ENCODE data around the gene SUDS3.

The SUDS3 gene

DNA sequence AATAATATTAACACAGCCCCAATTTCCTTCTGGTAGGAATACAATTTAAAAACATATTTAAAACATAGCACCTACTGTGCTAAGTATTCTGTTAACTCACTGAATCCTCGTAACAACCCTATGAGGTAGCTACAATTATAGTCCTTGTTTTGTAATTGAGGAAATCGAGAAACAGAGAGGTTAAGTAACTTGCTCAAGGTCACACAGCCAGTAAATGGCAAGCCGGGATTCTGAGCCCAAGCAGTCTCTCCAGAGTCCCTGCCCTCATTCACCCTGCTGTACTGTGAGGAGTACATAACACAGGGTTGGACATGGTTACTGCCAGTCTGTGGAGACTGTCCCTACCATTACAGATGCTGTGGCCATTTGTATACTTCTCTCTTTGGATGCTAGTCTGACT is 44.3 kb downstream of the SUDS3 start:
- no peaks in the 10 kb centered on the region for H3K27me3 ChIP-seq (ENCODE audit: insufficient read depth, poor library complexity, severe bottlenecking)
- H3K4me3 ChIP-seq (replicated peaks; ENCODE audit: insufficient read depth, low read length): no peak overlapping the region
- no peak overlapping the region for H3K27ac ChIP-seq (replicated peaks)
- DNase-seq (ENCODE audit: low read depth in 1 of 2, low spot score in 1 of 2): no peak
- TF ChIP-seq, protein P1, sequence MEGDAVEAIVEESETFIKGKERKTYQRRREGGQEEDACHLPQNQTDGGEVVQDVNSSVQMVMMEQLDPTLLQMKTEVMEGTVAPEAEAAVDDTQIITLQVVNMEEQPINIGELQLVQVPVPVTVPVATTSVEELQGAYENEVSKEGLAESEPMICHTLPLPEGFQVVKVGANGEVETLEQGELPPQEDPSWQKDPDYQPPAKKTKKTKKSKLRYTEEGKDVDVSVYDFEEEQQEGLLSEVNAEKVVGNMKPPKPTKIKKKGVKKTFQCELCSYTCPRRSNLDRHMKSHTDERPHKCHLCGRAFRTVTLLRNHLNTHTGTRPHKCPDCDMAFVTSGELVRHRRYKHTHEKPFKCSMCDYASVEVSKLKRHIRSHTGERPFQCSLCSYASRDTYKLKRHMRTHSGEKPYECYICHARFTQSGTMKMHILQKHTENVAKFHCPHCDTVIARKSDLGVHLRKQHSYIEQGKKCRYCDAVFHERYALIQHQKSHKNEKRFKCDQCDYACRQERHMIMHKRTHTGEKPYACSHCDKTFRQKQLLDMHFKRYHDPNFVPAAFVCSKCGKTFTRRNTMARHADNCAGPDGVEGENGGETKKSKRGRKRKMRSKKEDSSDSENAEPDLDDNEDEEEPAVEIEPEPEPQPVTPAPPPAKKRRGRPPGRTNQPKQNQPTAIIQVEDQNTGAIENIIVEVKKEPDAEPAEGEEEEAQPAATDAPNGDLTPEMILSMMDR (IDR thresholded peaks at IDR 0.05; ENCODE audit: insufficient read depth, low read length): no peak
- TF ChIP-seq, protein P2, sequence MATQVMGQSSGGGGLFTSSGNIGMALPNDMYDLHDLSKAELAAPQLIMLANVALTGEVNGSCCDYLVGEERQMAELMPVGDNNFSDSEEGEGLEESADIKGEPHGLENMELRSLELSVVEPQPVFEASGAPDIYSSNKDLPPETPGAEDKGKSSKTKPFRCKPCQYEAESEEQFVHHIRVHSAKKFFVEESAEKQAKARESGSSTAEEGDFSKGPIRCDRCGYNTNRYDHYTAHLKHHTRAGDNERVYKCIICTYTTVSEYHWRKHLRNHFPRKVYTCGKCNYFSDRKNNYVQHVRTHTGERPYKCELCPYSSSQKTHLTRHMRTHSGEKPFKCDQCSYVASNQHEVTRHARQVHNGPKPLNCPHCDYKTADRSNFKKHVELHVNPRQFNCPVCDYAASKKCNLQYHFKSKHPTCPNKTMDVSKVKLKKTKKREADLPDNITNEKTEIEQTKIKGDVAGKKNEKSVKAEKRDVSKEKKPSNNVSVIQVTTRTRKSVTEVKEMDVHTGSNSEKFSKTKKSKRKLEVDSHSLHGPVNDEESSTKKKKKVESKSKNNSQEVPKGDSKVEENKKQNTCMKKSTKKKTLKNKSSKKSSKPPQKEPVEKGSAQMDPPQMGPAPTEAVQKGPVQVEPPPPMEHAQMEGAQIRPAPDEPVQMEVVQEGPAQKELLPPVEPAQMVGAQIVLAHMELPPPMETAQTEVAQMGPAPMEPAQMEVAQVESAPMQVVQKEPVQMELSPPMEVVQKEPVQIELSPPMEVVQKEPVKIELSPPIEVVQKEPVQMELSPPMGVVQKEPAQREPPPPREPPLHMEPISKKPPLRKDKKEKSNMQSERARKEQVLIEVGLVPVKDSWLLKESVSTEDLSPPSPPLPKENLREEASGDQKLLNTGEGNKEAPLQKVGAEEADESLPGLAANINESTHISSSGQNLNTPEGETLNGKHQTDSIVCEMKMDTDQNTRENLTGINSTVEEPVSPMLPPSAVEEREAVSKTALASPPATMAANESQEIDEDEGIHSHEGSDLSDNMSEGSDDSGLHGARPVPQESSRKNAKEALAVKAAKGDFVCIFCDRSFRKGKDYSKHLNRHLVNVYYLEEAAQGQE (IDR thresholded peaks at IDR 0.05; ENCODE audit: insufficient replicate concordance, low read depth): no peak
- TF ChIP-seq SPI1 (IDR thresholded peaks at IDR 0.05; ENCODE audit: borderline replicate concordance, low read depth): no peak
- TF ChIP-seq POLR2AphosphoS5 (IDR thresholded peaks at IDR 0.05; ENCODE audit: low read depth): no peak
- TF ChIP-seq GABPA (IDR thresholded peaks at IDR 0.05; ENCODE audit: low read depth): no peak

- TF ChIP-seq, protein P1 (IDR thresholded peaks at IDR 0.05; ENCODE audit: insufficient read depth, low read length): no peak
- TF ChIP-seq SPI1 (IDR thresholded peaks at IDR 0.05; ENCODE audit: borderline replicate concordance, low read depth) (no peak), GABPA (IDR thresholded peaks at IDR 0.05; ENCODE audit: low read depth) (no peak), POLR2AphosphoS5 (IDR thresholded peaks at IDR 0.05; ENCODE audit: low read depth) (no peak)
- TF ChIP-seq, protein P2 (IDR thresholded peaks at IDR 0.05; ENCODE audit: insufficient replicate concordance, low read depth): no peak
- H3K4me3 ChIP-seq (replicated peaks; ENCODE audit: insufficient read depth, low read length): no peak overlapping the region
- no peak for DNase-seq (ENCODE audit: low read depth in 1 of 2, low spot score in 1 of 2)
- no peak overlapping the region for H3K27ac ChIP-seq (replicated peaks)
- H3K27me3 ChIP-seq (ENCODE audit: insufficient read depth, poor library complexity, severe bottlenecking): no peaks in the 10 kb centered on the region
Measured at GRCh38 chr12:118424884-118425283, 48.5 kb downstream of the SUDS3 start.

GRCh38 chr12:118425364-118425763 is 49.0 kb downstream of the SUDS3 start:
- Histone ChIP-seq H3K27ac (replicated peaks) (no peak overlapping the region), H3K27me3 (ENCODE audit: insufficient read depth, poor library complexity, severe bottlenecking) (no peaks in the 10 kb centered on the region), H3K4me3 (replicated peaks; ENCODE audit: insufficient read depth, low read length) (no peak overlapping the region)
- TF ChIP-seq GABPA (IDR thresholded peaks at IDR 0.05; ENCODE audit: low read depth) (no peak), SPI1 (IDR thresholded peaks at IDR 0.05; ENCODE audit: borderline replicate concordance, low read depth) (no peak), POLR2AphosphoS5 (IDR thresholded peaks at IDR 0.05; ENCODE audit: low read depth) (no peak)
- TF ChIP-seq, protein P2 (IDR thresholded peaks at IDR 0.05; ENCODE audit: insufficient replicate concordance, low read depth): no peak
- TF ChIP-seq, protein P1 (IDR thresholded peaks at IDR 0.05; ENCODE audit: insufficient read depth, low read length): no peak
- DNase-seq (ENCODE audit: low read depth in 1 of 2, low spot score in 1 of 2): no peak

All from HL-60 (cell line).